ENCODE data around the gene OR2AK2.

DNA sequence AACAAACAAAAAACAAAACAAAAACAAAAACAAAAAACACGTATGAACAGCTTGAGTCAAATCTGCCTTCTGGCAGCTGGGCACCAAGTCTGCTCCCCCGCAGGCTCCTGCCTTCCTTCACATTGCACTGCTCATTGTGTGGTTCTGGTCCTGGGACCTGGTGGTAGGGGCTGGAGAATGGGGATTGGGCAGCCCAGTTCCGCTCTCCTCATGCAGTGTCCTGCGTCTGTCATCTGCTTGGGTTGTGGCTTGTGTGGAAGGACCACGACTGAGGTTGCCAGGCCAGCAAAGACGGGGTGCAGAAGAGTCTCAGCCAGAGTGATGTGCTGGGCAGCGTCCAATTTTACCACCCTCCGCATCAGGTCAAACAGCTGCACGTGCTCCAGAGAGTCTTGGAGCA is 29.3 kb upstream of the OR2AK2 start:
- TF ChIP-seq, protein P1, sequence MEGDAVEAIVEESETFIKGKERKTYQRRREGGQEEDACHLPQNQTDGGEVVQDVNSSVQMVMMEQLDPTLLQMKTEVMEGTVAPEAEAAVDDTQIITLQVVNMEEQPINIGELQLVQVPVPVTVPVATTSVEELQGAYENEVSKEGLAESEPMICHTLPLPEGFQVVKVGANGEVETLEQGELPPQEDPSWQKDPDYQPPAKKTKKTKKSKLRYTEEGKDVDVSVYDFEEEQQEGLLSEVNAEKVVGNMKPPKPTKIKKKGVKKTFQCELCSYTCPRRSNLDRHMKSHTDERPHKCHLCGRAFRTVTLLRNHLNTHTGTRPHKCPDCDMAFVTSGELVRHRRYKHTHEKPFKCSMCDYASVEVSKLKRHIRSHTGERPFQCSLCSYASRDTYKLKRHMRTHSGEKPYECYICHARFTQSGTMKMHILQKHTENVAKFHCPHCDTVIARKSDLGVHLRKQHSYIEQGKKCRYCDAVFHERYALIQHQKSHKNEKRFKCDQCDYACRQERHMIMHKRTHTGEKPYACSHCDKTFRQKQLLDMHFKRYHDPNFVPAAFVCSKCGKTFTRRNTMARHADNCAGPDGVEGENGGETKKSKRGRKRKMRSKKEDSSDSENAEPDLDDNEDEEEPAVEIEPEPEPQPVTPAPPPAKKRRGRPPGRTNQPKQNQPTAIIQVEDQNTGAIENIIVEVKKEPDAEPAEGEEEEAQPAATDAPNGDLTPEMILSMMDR (conservative IDR thresholded peaks at IDR 0.05; ENCODE audit: low read length), result no peak
- TF ChIP-seq EZH2phosphoT487 (IDR thresholded peaks at IDR 0.05; ENCODE audit: borderline replicate concordance, low read depth, low read length), result no peak

Measured in OCI-LY7 (cell line).